ENCODE results near the gene RCBTB1.

DNA sequence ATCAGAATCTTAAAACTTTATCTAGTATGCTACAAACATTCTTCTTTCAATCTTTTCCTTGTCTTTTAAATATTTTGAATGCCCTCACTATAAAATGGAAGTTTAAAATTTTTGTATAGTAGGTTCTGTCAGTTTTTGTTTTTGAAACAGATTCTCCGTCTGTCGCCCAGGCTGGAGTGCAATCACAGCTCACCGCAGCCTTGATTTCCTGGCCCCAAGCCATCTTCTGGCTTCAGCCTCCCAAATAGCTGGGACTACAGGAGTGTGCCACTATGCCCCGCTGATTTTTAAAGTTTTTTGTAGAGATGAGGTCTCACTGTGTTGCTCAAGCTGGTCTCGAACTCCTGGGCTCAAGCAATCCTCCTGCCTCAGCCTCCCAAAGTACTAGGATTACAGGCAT, 68.9 kb downstream of the RCBTB1 start:
- no peak for TF ChIP-seq CEBPB (IDR thresholded peaks at IDR 0.05)
- no peak for TF ChIP-seq CTCF (IDR thresholded peaks at IDR 0.05)
- no peak for TF ChIP-seq ZFP36 (IDR thresholded peaks at IDR 0.05; ENCODE audit: borderline replicate concordance, partially characterized antibody)
- no peak for TF ChIP-seq MAFK (IDR thresholded peaks at IDR 0.05; ENCODE audit: partially characterized antibody)
- no peak for TF ChIP-seq KDM5A (IDR thresholded peaks at IDR 0.05)
- TF ChIP-seq POLR2A (IDR thresholded peaks at IDR 0.05; ENCODE audit: low read length), result no peak
- TF ChIP-seq EHF (CRISPR knock-in tag; IDR thresholded peaks at IDR 0.05), result no peak
- TF ChIP-seq RFX5 (IDR thresholded peaks at IDR 0.05), result no peak
- no peak for TF ChIP-seq MAX (IDR thresholded peaks at IDR 0.05)
- no peak for TF ChIP-seq E2F6 (IDR thresholded peaks at IDR 0.05; ENCODE audit: borderline replicate concordance, low read depth)
- TF ChIP-seq RAD21 (conservative IDR thresholded peaks at IDR 0.05 in 1 of 2, IDR thresholded peaks at IDR 0.05 in 1 of 2), result no peak
- no peak for TF ChIP-seq NFE2L2 (conservative IDR thresholded peaks at IDR 0.05; ENCODE audit: low read length)
- no peak for TF ChIP-seq GATA3 (IDR thresholded peaks at IDR 0.05; ENCODE audit: borderline replicate concordance)
